HG02840 (cell line): ENCODE measurements around the gene FTO.

ENCODE experiments used
- ATAC-seq: cut with Tn5 transposase; IDR thresholded peaks from one replicate; pipeline ENCODE4 v1.9.1; 2021; ENCODE audit warnings: mild to moderate bottlenecking, moderate library complexity, moderate number of reproducible peaks; ENCODE audit not compliant: unreplicated experiment, low FRiP score

The FTO gene

DNA sequence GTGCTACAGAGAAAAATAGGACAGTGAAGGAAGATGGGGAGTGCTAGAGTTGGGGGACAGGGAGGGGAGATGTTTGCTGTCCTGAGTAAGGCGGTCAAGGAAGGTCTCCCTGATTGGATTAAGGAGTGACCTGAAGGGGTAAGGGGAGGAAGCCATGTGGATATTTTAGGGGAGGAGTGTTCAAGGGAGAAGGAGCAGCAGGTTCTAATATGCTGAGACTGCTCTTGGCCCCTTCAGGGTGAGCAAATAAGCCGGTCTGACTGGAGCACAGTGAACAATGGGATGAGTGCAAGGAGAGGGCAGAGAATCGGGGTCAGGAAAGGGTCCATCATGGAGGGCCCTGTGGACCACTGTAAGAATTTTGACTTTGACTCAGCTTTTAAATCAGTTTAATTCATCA is 393.8 kb downstream of the FTO start:
- ATAC-seq = no peak

GRCh38 chr16:54098247-54098646 is 394.3 kb downstream of the FTO start:
- no peak for ATAC-seq

- no peak for ATAC-seq
These were observed 395.7 kb downstream of the FTO start for GRCh38 chr16:54099627-54100026.

- no peak for ATAC-seq
These were observed 399.2 kb downstream of the FTO start for GRCh38 chr16:54102888-54103866.

DNA sequence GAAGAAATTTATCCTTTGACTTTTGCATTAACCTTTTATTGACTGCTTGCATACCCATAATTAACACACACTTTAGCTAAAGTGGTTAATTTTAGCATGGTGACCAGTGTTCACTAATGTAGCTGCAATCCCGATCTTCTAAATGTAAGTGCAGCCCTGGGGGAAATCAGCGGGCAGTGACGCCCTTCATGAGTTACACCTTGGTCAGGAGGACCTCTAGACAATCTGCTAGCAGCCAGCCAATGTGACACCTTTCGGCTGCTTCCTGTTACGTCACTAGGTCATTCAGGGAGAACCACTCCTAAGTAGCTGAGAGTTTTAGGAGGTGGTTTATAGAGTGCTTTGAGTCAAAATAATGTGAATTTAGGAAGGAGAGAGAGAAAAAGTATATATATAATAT is 402.1 kb downstream of the FTO start:
- ATAC-seq = no peak

GRCh38 chr16:54107583-54108202 is 403.7 kb downstream of the FTO start:
- ATAC-seq = no peak

GRCh38 chr16:54110016-54110981 is 406.3 kb downstream of the FTO start:
- no peak for ATAC-seq

DNA sequence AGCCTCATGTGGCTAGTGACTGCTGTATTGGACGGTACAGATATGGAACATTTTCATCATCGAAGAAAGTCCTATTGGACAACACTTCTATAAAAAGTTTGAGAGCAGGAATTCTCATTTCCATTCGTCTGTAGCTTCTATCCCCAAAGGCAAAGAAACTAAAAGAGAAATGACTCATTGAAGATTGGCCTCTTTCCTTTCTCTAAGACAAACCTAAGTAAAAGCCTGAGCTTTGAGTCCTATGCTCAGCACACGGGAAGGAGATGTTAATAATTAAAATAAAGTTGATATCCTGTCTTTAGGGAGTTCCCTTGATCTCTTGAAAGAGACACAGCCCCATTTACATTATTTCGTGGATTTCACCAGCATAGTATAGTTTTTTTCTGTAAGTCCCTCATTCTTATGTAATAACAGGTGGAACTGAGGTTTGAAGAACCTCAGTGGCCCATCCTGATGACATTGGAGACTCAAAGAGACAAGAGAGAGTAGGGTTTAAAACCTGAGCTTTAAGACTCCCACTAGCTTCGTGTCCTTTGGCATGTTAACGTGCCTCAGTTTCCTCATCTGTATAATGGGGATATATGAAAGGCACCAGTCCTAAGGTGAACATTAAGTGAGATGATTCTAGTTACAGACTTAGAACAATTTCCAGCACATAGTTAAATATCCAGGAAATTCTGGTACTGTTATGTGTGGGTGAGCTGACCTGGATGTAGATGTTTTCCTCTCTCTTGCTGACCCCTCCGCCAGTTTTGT is 408.7 kb downstream of the FTO start:
- ATAC-seq = no peak

- ATAC-seq = no peak
These were observed 411.6 kb downstream of the FTO start for GRCh38 chr16:54115558-54115957.

- ATAC-seq = no peak
These were observed 412.2 kb downstream of the FTO start for GRCh38 chr16:54116124-54116655.

- ATAC-seq = no peak
These were observed 414.9 kb downstream of the FTO start for GRCh38 chr16:54118846-54119245.

DNA sequence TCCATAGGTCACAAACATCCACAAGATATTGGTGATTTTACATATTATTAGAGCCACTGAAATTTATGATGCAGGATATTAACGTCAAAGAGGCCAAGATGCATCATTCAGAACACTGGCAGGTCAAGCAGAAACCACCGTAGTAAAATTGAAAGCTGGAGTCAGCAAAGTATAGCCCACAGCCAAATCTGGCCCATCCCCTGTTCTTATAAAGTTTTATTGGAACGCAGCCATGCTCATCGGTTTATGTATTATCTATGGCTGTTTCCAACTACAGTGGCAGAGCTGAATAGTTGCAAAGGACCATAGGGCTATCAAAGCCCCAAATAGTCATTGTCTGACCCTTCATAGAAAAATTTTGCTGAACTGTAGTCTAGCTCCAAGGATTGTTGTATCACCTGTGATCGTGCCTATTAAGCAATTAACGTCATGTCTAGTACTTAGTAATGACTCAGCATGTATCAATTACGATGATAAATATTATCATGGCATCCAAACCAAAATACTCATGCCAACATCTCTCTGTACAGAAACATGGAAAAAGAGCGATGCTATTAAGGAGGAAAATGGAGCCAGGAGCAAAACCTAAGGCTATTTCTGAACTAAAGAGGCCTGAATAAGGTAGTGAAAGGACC is 417.0 kb downstream of the FTO start:
- ATAC-seq = no peak

GRCh38 chr16:54121539-54122295 is 417.8 kb downstream of the FTO start:
- no peak for ATAC-seq

- ATAC-seq = no peak
These were observed 419.8 kb downstream of the FTO start for GRCh38 chr16:54123766-54124165.

DNA sequence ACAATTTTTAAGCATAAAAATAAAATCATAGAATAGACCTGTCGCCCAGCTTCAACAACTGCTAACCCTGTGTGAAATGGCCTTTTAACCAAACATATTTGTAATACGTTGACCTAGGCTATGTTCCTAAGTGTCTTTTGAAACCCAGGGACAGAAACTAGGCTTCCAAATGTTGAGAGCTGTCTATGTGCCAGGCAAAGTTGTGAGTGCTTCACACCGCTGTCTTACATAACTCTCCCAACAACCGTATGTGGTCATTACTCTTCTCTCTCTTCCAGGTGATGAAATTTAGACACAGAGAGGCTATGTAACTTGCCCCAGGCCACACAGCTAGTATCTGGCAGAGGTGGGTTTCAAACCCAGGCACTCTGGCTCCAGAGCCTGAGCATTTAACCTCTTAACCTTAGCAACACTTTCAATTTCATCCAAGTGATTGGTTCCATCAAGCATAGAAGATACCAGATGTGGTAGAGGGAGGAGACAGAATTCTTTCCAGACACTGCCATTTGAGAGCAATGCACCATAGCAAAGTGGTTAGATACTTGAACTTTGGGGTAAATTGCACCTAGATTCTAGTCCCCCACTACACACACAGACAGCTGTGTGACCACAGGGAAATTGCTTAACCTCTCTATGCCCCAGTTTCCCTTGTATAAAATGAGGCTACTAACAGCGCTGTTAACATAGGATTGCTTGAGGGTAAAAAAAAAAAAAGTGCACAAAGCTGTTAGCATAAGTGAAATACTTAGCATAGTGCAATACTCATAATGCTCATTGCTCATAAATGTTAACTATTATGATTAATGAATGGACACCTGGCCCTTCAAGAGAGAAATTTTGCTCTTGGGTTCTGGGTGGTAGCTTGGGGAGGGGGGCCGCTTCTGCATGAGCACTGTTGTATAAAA is 422.0 kb downstream of the FTO start:
- no peak for ATAC-seq

GRCh38 chr16:54126907-54127306 is 423.0 kb downstream of the FTO start:
- no peak for ATAC-seq

GRCh38 chr16:54128629-54129234 is 424.8 kb downstream of the FTO start:
- ATAC-seq = no peak
